ENCODE measurements around the gene SERINC3. TPM values are rescaled to one million over a fixed set of nuclear protein-coding genes. Genes with fewer than 3 reads are reported as not detected.

SERINC3 gene
- total RNA-seq, 4 donors from 2014 or later, result 119 to 140 (median 131) TPM

- no peak for ATAC-seq
- TF ChIP-seq CTCF (IDR thresholded peaks at IDR 0.05), result no peak
- TF ChIP-seq EP300 (IDR thresholded peaks at IDR 0.05), result no peak
- TF ChIP-seq POLR2AphosphoS5 (IDR thresholded peaks at IDR 0.05), result no peak
- TF ChIP-seq POLR2A (IDR thresholded peaks at IDR 0.05), result no peak
- Histone ChIP-seq H3K9me3 (no peaks in the 10 kb centered on the region), H3K27ac (no peak overlapping the region), H3K36me3 (no peaks in the 10 kb centered on the region), H3K4me3 (no peak overlapping the region), H3K27me3 (no peaks in the 10 kb centered on the region), H3K4me1 (no peaks in the 10 kb centered on the region)
- 62 to 68% methylated on average over 4 to 6 of the region's 6 CpGs for WGBS, 2 donors (ENCODE audit: low coverage in 1 of 2)
Measured at GRCh38 chr20:44461142-44461802, 60.6 kb downstream of the SERINC3 start.

DNA sequence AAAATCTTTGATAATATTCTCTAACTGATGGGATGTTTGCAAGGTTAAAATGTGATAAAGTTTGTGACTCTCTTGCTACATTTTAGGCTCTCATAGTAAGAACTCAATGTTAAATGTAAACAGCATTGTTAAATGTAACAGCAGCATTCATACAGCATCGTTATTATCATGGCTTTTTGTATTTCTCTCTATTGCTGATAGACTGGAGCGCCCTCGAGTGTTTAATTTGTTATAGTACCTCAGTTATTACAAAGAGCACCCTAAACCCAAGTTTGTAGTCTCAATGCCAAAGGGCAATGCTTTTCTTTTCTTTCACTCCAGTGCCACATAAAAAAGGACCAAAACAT is 61.1 kb downstream of the SERINC3 start:
- H3K27ac ChIP-seq, result no peak overlapping the region

GRCh38 chr20:44459271-44459670 is 62.6 kb downstream of the SERINC3 start:
- no peaks in the 10 kb centered on the region for H3K4me1 ChIP-seq
- WGBS, 2 donors (ENCODE audit: low coverage in 1 of 2), result 84 to 94% methylated on average over 2 of the region's 2 CpGs
- no peaks in the 10 kb centered on the region for H3K27me3 ChIP-seq
- no peaks in the 10 kb centered on the region for H3K36me3 ChIP-seq
- TF ChIP-seq EP300 (IDR thresholded peaks at IDR 0.05), result no peak
- no peak overlapping the region for H3K27ac ChIP-seq
- ATAC-seq, result no peak
- no peaks in the 10 kb centered on the region for H3K9me3 ChIP-seq
- no peak overlapping the region for H3K4me3 ChIP-seq

More for the DNA sequence above, 61.1 kb downstream of the SERINC3 start:
- Histone ChIP-seq H3K9me3 (no peaks in the 10 kb centered on the region), H3K36me3 (no peaks in the 10 kb centered on the region), H3K4me1 (no peaks in the 10 kb centered on the region), H3K27me3 (no peaks in the 10 kb centered on the region), H3K4me3 (no peak overlapping the region)
- ATAC-seq, result no peak
- TF ChIP-seq POLR2A (IDR thresholded peaks at IDR 0.05), result no peak
- no peak for TF ChIP-seq POLR2AphosphoS5 (IDR thresholded peaks at IDR 0.05)
- no peak for TF ChIP-seq EP300 (IDR thresholded peaks at IDR 0.05)
- TF ChIP-seq CTCF (IDR thresholded peaks at IDR 0.05), result peak in 1 of 4 experiments; percentile 35
- WGBS, 2 donors (ENCODE audit: low coverage in 1 of 2), result 10 to 15% methylated on average over 3 of the region's 3 CpGs

- H3K4me3 ChIP-seq, result no peak overlapping the region
- WGBS, 2 donors (ENCODE audit: low coverage in 1 of 2), result 58 to 62% methylated on average over 5 to 6 of the region's 6 CpGs
- H3K36me3 ChIP-seq, result no peaks in the 10 kb centered on the region
- ATAC-seq, result no peak
- H3K27me3 ChIP-seq, result peaks cover 6% of the 10 kb centered on the region
- no peak overlapping the region for H3K27ac ChIP-seq
- H3K9me3 ChIP-seq, result no peaks in the 10 kb centered on the region
- TF ChIP-seq CTCF (IDR thresholded peaks at IDR 0.05) (no peak), EP300 (IDR thresholded peaks at IDR 0.05) (no peak), POLR2AphosphoS5 (IDR thresholded peaks at IDR 0.05) (no peak), POLR2A (IDR thresholded peaks at IDR 0.05) (no peak)
- H3K4me1 ChIP-seq, result no peaks in the 10 kb centered on the region
Measured at GRCh38 chr20:44457016-44457415, 64.9 kb downstream of the SERINC3 start.

DNA sequence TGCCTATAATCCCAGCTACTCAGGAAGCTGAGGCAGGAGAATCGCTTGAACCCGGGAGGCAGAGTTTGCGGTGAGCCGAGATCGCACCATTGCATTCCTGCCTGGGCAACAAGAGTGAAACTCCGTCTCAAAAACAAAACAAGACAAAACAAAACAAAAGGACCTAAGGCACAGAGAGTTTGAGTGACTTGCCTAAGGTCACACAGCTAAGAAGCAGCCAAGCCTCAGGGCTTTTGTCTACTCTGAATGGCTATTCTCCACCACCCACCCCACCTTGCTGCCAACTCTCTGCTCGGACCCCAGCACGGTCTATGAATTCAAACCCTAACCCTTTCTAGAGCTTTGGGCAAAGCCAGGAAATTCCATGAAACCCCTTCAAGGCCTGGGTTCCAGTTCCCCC is 65.3 kb downstream of the SERINC3 start:
- H3K36me3 ChIP-seq, result no peaks in the 10 kb centered on the region
- no peaks in the 10 kb centered on the region for H3K4me1 ChIP-seq
- TF ChIP-seq EP300 (IDR thresholded peaks at IDR 0.05), result no peak
- no peak for TF ChIP-seq POLR2AphosphoS5 (IDR thresholded peaks at IDR 0.05)
- TF ChIP-seq CTCF (IDR thresholded peaks at IDR 0.05), result no peak
- TF ChIP-seq POLR2A (IDR thresholded peaks at IDR 0.05), result no peak
- no peak overlapping the region for H3K27ac ChIP-seq
- H3K4me3 ChIP-seq, result no peak overlapping the region
- H3K9me3 ChIP-seq, result no peaks in the 10 kb centered on the region
- ATAC-seq, result no peak
- peaks cover 6% of the 10 kb centered on the region for H3K27me3 ChIP-seq
- WGBS, 2 donors (ENCODE audit: low coverage in 1 of 2), result 78 to 80% methylated on average over 2 to 5 of the region's 8 CpGs

All from gastroesophageal sphincter (tissue), 4 donors.